HG03571 (cell line): ENCODE data around the gene ALKBH1.
"Not testable (repeated sequence)": the region's sequence is repeated elsewhere in the genome, so short reads cannot be mapped to it uniquely, and the experiment has no call there.

Experiments used
- ATAC-seq: cut with Tn5 transposase; IDR thresholded peaks from one replicate; pipeline ENCODE4 v1.9.1; 2021; ENCODE audit not compliant: unreplicated experiment

ALKBH1 gene

DNA sequence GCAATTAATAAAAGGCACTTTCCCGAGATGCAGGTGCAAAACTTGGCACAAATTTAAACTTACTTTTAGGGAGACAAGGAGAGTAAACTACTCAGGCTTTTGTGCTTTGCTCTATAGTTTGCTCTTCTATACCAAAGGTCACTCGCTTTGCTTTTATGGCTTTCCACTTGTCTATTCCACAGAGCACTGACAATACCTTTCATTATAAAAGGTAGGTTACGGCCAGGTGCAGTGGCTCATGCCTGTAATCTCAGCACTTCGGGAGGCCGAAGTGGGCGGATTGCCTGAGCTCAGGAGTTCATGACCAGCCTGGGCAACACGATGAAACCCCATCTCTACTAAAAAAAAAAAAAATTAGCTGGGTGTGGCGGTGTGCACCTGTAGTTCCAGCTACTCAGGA, 32.9 kb downstream of the ALKBH1 start:
- ATAC-seq, result no peak

DNA sequence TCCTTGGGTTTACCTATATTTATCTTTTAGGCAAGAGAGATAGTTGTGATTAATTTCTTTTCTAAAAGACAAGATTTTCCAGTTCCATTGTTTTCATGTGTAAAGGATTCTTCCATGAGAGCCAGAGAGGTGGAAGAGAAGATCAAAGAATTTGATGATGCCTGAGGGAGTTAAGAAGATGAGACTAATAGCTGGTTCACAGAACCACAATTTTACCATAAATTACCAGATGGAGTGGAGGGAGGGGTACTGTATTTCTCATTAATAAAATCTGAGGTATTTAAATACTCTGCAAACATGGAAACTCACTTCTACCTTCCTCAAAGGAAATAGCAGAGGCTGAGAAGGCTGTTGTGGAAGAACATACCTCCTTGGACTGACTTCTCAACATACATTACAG, 34.6 kb downstream of the ALKBH1 start:
- no peak for ATAC-seq

GRCh38 chr14:77667331-77667730, 40.5 kb downstream of the ALKBH1 start:
- ATAC-seq, result no peak

GRCh38 chr14:77663293-77663692, 44.5 kb downstream of the ALKBH1 start:
- no peak for ATAC-seq

- not testable (repeated sequence) for ATAC-seq
These were observed 46.3 kb downstream of the ALKBH1 start for GRCh38 chr14:77661562-77661961.

- no peak for ATAC-seq
These were observed 47.1 kb downstream of the ALKBH1 start for GRCh38 chr14:77660754-77661153.

DNA sequence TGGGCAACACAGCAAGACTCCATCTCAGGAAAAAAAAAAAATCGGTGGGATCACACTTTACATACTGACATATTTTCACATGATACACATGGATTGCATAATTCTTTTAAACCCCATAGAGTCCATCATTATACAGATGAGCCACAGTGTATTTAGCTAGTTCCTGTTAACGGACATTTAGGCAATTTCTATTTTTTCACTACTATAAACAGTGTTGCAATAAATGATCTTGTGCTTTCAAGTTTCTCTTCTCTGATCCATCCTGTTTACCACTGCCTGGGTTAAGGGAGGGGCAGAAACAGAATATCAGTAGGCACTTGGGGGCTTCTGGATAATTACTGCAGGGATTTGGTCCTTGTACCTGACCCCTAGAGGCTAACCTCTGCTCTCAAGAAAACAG, 48.0 kb downstream of the ALKBH1 start:
- ATAC-seq, result no peak

DNA sequence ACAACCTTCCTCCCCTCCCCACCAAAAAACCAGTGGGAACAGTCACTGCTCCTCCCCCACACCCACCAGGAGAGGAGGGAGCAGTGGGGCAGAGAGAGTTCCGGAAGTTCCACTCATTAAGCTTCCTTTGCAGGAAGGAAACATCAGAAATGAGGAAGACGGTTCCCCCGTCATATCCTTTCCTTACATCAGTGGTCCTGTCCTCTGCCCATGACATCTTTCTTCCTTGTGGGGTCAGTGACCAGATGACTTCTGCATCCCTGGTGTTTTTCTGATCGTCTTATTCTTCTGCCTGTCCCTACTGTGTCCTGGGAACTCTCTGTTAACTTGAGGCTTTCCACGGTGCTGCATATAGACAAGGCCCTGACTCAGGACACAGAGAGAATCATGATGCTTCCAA, 50.5 kb downstream of the ALKBH1 start:
- no peak for ATAC-seq

DNA sequence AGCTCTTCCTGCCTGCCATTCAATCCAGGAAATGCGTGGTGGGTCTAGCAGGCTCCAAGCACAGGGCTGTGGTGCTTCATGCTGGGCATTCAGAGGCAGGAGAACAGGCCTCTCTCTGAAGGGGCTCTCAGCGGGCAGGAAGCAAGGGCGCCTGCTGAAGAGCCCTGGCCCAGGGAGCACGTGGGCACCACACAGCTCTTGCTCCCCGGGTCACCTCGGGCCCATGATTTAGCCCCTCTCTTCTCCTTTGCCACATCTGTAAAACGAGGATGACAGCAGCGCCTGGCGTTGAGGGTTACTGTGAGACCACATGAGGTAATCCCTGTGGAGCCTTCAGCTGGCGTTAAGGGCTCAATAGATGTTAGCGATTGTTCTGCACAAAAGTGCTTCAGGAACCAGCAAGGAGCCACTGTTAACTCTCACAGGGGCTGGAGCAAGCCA, 53.8 kb downstream of the ALKBH1 start:
- no peak for ATAC-seq

DNA sequence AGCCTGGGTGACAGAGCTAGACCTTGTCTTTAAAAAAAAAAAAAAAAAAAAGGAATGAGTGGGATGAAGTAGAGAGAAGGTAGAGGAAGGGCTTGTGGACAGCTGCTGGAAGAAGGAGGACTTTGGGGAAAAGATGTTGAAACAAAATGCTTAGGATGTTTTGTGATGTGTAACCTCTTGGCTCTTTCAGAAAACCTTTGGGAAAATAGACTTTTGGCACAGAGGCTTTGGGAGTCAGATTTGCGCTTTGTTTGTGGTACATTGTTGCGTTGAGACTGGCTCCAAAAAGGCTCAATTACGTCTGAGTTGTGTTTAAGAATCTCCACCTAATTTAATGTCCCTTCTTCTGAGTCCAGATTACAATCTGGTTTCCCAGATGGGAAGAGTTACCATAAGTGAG, 58.5 kb downstream of the ALKBH1 start:
- ATAC-seq, result no peak

- ATAC-seq, result no peak
These were observed 59.2 kb downstream of the ALKBH1 start for GRCh38 chr14:77648520-77649200.

- no peak for ATAC-seq
These were observed 60.0 kb downstream of the ALKBH1 start for GRCh38 chr14:77647853-77648252.

- ATAC-seq, result no peak
These were observed 60.9 kb downstream of the ALKBH1 start for GRCh38 chr14:77646907-77647306.

DNA sequence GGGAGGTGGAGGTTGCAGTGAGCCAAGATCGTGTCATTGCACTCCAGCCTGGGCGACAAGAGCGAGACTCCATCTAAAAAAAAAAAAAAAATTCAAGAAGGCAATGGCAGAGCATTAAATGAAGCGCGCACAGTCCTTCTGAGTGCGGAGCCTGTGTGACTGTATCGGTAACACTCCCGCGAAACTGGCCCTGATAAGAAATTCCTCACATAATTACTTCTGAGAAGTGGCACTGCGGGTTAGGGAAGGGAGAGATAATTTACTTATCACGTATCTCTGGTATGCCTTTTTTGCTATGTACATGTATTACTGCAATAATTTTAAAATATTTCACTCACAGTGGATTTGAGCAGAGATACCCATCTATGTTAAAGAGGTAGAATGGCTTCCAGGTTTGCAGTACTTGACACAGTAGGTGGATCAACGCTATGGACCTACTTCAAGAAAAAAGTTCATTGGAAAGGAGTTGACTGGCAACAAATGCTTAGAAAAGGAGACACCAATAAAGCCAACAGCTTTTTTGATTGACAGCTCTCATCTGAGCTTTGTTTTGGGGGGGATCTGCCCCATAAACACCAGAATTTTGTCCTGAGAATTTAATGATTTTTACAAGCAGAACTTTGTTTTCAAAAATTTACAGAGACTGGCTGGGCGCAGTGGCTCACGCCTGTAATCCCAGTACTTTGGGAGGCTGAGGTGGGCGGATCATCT, 62.1 kb downstream of the ALKBH1 start:
- ATAC-seq, result no peak

DNA sequence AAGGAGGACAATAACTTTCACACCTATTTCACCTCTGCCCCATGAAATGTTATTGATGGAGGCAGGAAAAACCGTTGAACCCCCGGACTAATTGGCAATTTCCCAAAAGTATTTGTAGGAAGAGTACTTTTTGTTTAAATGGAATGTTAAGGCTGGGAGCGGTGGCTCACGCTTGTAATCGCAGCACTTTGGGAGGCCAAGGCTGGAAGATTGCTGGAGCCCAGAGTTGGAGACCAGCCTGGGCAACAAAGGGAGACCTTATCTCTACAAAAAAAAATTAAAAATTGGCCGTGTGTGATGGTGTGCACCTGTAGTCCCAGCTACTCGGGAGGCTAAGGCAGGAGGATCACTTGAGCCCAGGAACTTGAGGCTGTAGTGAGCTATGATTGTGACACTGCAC, 65.4 kb downstream of the ALKBH1 start:
- ATAC-seq, result no peak

DNA sequence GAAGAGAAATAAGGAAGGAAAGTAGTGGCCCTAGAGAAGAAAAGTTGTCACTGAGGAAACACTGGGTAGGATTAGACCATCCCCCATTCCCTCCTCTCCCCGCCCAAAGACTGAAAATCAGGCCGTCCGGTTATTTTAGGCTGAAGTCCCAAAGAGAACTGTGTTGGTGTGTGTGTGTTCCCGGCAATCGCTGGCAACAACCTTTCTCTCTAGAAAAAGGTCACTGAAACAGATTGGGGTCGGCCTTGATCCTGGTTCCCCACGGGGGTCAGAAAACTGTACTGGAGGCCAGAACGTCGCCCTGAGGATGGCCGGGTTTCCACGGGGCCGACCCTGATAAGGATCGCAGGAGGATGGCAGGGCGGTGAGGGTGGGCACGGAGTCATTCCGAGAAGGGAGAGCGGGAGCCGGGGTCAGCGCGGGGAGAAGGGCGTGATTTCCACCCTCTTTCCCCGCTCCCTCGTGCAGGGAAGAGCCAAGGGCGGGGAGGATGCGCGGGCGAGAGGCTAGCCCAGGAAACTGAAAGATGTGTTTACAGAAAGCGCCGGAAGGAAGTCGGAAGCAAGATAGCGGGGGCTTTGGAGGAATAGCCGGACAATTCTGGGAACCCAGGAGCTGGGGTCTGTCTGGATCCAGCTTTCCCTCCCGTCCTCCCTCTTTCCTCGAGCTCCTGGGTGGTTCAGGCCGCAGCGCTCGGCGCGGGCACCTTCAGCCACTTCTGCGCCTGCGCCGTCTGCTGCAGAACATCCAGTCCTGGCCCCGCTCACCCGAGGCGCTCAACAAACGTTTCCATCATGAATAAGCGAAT, 66.1 kb downstream of the ALKBH1 start:
- no peak for ATAC-seq

DNA sequence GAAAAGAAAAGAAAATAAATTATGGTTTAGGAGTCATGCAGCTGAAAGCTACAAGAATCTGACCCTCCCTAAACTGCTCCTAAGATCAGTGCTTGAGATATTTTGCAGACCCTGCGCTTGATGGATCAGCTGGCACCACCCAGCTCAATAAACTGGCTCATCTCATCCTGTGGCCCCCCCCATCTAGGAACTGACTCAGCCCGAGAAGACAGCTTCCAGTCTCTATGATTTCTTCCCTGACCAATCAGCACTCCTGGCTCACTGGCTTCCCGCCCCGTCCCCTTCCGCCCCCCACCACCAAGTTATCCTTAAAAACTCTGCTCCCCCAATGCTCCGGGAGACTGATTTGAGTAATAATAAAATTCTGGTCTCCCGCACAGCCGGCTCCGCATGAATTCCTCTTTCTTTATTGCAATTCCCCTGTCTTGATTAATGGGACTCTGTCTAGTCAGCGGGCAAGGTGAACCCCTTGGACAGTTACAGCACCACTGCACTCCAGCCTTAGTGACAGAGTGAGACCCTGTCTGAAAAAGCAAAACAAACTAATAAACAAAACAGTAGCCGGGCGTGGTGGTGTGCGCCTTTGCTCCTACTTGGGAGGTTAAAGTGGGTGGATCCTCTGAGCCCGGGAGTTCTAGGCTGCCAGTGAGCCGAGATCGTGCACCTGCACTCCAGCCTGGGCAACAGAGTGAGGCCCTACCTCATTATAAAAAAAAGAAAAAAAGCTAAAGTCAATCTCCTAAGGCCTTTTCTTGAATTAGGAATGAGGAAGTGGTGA, 66.9 kb downstream of the ALKBH1 start:
- no peak for ATAC-seq

DNA sequence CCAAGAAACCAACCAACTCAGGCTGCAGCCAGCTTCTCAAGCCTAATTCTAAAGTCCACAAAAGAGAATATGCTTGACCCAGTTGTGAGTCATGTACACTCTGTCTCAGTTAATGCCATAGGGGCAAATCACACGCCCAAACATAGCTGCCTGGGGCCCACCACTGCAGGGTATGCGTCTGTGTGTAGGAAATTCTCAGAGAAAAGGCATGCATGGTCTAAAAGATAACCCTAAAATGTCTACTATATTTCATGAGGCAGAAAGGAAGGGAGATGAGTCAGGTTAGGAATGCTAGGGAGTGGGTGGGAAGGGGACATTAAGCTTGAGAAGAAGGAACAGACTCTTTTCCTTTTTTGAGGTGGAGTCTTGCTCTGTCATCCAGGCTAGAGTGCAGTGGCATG, 69.1 kb downstream of the ALKBH1 start:
- no peak for ATAC-seq

DNA sequence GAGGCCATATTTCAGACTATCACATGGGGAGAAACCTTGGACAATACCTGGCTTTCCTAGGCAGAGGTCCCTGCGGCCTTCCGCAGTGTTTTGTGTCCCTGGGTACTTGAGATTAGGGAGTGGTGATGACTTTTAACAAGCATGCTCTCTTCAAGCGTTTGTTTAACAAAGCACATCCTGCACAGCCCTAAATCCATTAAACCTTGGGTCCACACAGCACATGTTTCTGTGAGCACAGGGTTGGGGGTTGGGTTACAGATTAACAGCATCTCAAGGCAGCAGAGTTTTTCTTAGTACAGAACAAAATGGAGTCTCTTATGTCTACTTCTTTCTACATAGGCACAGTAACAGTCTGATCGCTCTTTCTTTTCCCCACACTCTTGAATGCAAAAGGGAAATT, 72.0 kb downstream of the ALKBH1 start:
- not testable (repeated sequence) for ATAC-seq

DNA sequence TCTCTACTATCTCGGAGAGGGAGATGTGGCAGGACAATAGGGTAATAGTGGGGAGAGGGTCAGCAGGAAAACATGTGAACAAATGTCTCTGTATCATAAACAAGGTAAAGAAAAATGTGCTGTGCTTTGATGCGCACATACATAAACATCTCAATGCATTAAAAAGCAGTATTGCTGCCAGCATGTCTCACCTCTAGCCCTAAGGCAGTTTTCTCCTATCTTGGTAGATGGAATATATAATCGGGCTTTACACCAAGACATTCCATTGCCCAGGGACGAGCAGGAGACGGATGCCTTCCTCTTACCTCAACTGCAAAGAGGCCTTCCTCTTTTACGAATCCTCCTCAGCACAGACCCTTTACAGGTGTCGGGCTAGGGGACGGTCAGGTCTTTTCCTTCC, 72.4 kb downstream of the ALKBH1 start:
- not testable (repeated sequence) for ATAC-seq

GRCh38 chr14:77630111-77630510, 77.7 kb downstream of the ALKBH1 start:
- no peak for ATAC-seq
